ENCODE results near the gene DNAH12. TPM values are rescaled to one million over a fixed set of nuclear protein-coding genes. Genes with fewer than 3 reads are reported as not detected.

The DNAH12 gene
- total and polyA plus RNA-seq, 10 of the 15 experiments (the other 5 are each of a cell fraction or from before 2014, with no cell fraction given) = under 0.01 to 0.35 (median 0.08) TPM

GRCh38 chr3:57393977-57394376 is 150.2 kb downstream of the DNAH12 start:
- ATAC-seq = no peak
- no peaks in the 10 kb centered on the region for H4K20me1 ChIP-seq (ENCODE audit: control insufficient read depth, insufficient read depth)
- H3K4me2 ChIP-seq (ENCODE audit: control insufficient read depth, insufficient read depth) = 0 out of 2 replicates have a peak overlapping the region, but pooled peaks have one; percentile 22
- H3K27me3 ChIP-seq (replicated peaks in 1 of 2; ENCODE audit: control insufficient read depth in 2 of 2, insufficient read depth in 2 of 2, low read length in 1 of 2) = no peaks in the 10 kb centered on the region
- peak overlapping the region; percentile 69 for H2AFZ ChIP-seq (ENCODE audit: control insufficient read depth, low read depth, low read length)
- no peak for TF ChIP-seq KDM1A (IDR thresholded peaks at IDR 0.05; ENCODE audit: borderline replicate concordance)
- no peak for TF ChIP-seq SMAD1 (IDR thresholded peaks at IDR 0.05; ENCODE audit: low read depth, partially characterized antibody)
- TF ChIP-seq SPI1 (IDR thresholded peaks at IDR 0.05; ENCODE audit: borderline replicate concordance, insufficient read depth, low read depth, low read length) = peak; percentile 69; the same call in 1 of the 2 replicates
- no peak for TF ChIP-seq TCF12 (IDR thresholded peaks at IDR 0.05; ENCODE audit: low read depth, low read length)
- DNase-seq (ENCODE audit: low read depth, low spot score) = no peak
- no peak for FAIRE-seq
- ChIA-PET RAD21 (ENCODE audit: unreplicated experiment) (no interaction called here), POLR2A (no interaction called here), CTCF (no interaction called here), SMC1A (ENCODE audit: uncharacterized antibody, unreplicated experiment) (interaction anchor here (1.5 to 2.1 kb wide), 2 partner anchors 8 to 462 kb away, joined by 6 to 7 read pairs; no protein-coding TSS in a partner anchor)
- H3K79me2 ChIP-seq (ENCODE audit: control insufficient read depth, insufficient read depth, low read length) = no peaks in the 10 kb centered on the region
- no peak overlapping the region for H3K27ac ChIP-seq (ENCODE audit: control insufficient read depth, insufficient read depth)
- no peaks in the 10 kb centered on the region for H3K9me3 ChIP-seq (replicated peaks; ENCODE audit: control insufficient read depth, insufficient read depth, low read length)
- BruUV-seq (replicated peaks) = no TSS peak
- H3K36me3 ChIP-seq (ENCODE audit: control insufficient read depth in 2 of 2, insufficient read depth in 2 of 2, low read length in 1 of 2) = no peaks in the 10 kb centered on the region
- H3K4me3 ChIP-seq = no peak overlapping the region
- intact Hi-C loops (cut with micrococcal nuclease; ENCODE audit: unreplicated experiment) = loop anchor here (10.0 kb wide), 1 partner anchor 219 kb away; no protein-coding TSS in a partner anchor
- H3K4me1 ChIP-seq (ENCODE audit: control insufficient read depth, insufficient read depth, low read length) = no peaks in the 10 kb centered on the region
- no peak overlapping the region for H3K9ac ChIP-seq (ENCODE audit: control insufficient read depth, insufficient read depth, low read length)
- WGBS (ENCODE audit: insufficient coverage, insufficient replicate concordance, low lambda C conversion rate, missing lambda C conversion rate) = 8% methylated on average over 3 of the region's 3 CpGs
- in situ Hi-C loops (cut with MboI) = no loop called here

GRCh38 chr3:57391767-57392166 is 152.4 kb downstream of the DNAH12 start:
- no peak for FAIRE-seq

More at GRCh38 chr3:57391767-57392166, 152.4 kb downstream of the DNAH12 start:
- no peak overlapping the region for H3K4me3 ChIP-seq
- 66% methylated on average over 5 of the region's 5 CpGs for WGBS (ENCODE audit: insufficient coverage, insufficient replicate concordance, low lambda C conversion rate, missing lambda C conversion rate)
- no peaks in the 10 kb centered on the region for H3K36me3 ChIP-seq (ENCODE audit: control insufficient read depth in 2 of 2, insufficient read depth in 2 of 2, low read length in 1 of 2)
- H4K20me1 ChIP-seq (ENCODE audit: control insufficient read depth, insufficient read depth) = no peaks in the 10 kb centered on the region
- no peaks in the 10 kb centered on the region for H3K27me3 ChIP-seq (replicated peaks in 1 of 2; ENCODE audit: control insufficient read depth in 2 of 2, insufficient read depth in 2 of 2, low read length in 1 of 2)
- BruUV-seq (replicated peaks) = no TSS peak
- ChIA-PET SMC1A (ENCODE audit: uncharacterized antibody, unreplicated experiment) (no interaction called here), POLR2A (no interaction called here), RAD21 (ENCODE audit: unreplicated experiment) (no interaction called here), CTCF (interaction anchor here (0.5 to 2.1 kb wide), 3 partner anchors 54 to 434 kb away, joined by 3 to 5 read pairs (median 4); no protein-coding TSS in a partner anchor)
- no peak overlapping the region for H3K27ac ChIP-seq (ENCODE audit: control insufficient read depth, insufficient read depth)
- no peak for DNase-seq (ENCODE audit: low read depth, low spot score)
- H3K79me2 ChIP-seq (ENCODE audit: control insufficient read depth, insufficient read depth, low read length) = no peaks in the 10 kb centered on the region
- intact Hi-C loops (cut with micrococcal nuclease; ENCODE audit: unreplicated experiment) = loop anchor here (10.0 kb wide), 1 partner anchor 217 kb away; no protein-coding TSS in a partner anchor
- no peak overlapping the region for H3K4me2 ChIP-seq (ENCODE audit: control insufficient read depth, insufficient read depth)
- H2AFZ ChIP-seq (ENCODE audit: control insufficient read depth, low read depth, low read length) = no peak overlapping the region
- in situ Hi-C loops (cut with MboI) = no loop called here
- TF ChIP-seq TCF12 (IDR thresholded peaks at IDR 0.05; ENCODE audit: low read depth, low read length) = no peak
- TF ChIP-seq KDM1A (IDR thresholded peaks at IDR 0.05; ENCODE audit: borderline replicate concordance) = no peak
- no peak for TF ChIP-seq NR2C2 (IDR thresholded peaks at IDR 0.05; ENCODE audit: borderline replicate concordance, control insufficient read depth, insufficient read length, low read depth)
- H3K4me1 ChIP-seq (ENCODE audit: control insufficient read depth, insufficient read depth, low read length) = no peaks in the 10 kb centered on the region
- no peak for ATAC-seq
- no peak overlapping the region for H3K9ac ChIP-seq (ENCODE audit: control insufficient read depth, insufficient read depth, low read length)
- no peaks in the 10 kb centered on the region for H3K9me3 ChIP-seq (replicated peaks; ENCODE audit: control insufficient read depth, insufficient read depth, low read length)
